NCI-H2107 treated with DMSO at 0.1 percent for 48 hours (cell line): ENCODE data around the gene ABTB2.
"Not testable (repeated sequence)": the region's sequence is repeated elsewhere in the genome, so short reads cannot be mapped to it uniquely, and the experiment has no call there.

ENCODE experiments used
- DNase-seq: peaks from one replicate; lab custom pipeline; 2025; ENCODE audit not compliant: unreplicated experiment; lab: John Stamatoyannopoulos, UW

Gene ABTB2

GRCh38 chr11:34266090-34266912 is 91.5 kb downstream of the ABTB2 start:
- DNase-seq = no peak

- no peak for DNase-seq
Measured at GRCh38 chr11:34264303-34265110, 93.3 kb downstream of the ABTB2 start.

- peak; percentile 77 for DNase-seq
Measured at GRCh38 chr11:34263441-34264091, 94.2 kb downstream of the ABTB2 start.

- no peak for DNase-seq
Measured at GRCh38 chr11:34262531-34263081, 95.2 kb downstream of the ABTB2 start.

GRCh38 chr11:34261820-34262219 is 96.0 kb downstream of the ABTB2 start:
- no peak for DNase-seq

- DNase-seq = no peak
Measured at GRCh38 chr11:34261095-34261494, 96.7 kb downstream of the ABTB2 start.

GRCh38 chr11:34260072-34260575 is 97.7 kb downstream of the ABTB2 start:
- peak; percentile 29 for DNase-seq

- no peak for DNase-seq
Measured at GRCh38 chr11:34259087-34259486, 98.7 kb downstream of the ABTB2 start.

- no peak for DNase-seq
Measured at GRCh38 chr11:34256626-34257025, 101.2 kb downstream of the ABTB2 start.

GRCh38 chr11:34256150-34256549 is 101.7 kb downstream of the ABTB2 start:
- no peak for DNase-seq

- DNase-seq = no peak
Measured at GRCh38 chr11:34255101-34255500, 102.7 kb downstream of the ABTB2 start.

GRCh38 chr11:34254011-34254410 is 103.8 kb downstream of the ABTB2 start:
- DNase-seq = no peak

- DNase-seq = no peak
Measured at GRCh38 chr11:34252651-34253050, 105.2 kb downstream of the ABTB2 start.

GRCh38 chr11:34252015-34252414 is 105.8 kb downstream of the ABTB2 start:
- no peak for DNase-seq

- no peak for DNase-seq
Measured at GRCh38 chr11:34251589-34251980, 106.2 kb downstream of the ABTB2 start.

- no peak for DNase-seq
Measured at GRCh38 chr11:34250732-34251588, 106.8 kb downstream of the ABTB2 start.

- no peak for DNase-seq
Measured at GRCh38 chr11:34250211-34250610, 107.6 kb downstream of the ABTB2 start.

- DNase-seq = no peak
Measured at GRCh38 chr11:34249439-34249838, 108.4 kb downstream of the ABTB2 start.

- DNase-seq = not testable (repeated sequence)
Measured at GRCh38 chr11:34246511-34246910, 111.3 kb downstream of the ABTB2 start.

- no peak for DNase-seq
Measured at GRCh38 chr11:34245041-34245440, 112.8 kb downstream of the ABTB2 start.
